ENCODE results near the gene RGL2. TPM values are rescaled to one million over a fixed set of nuclear protein-coding genes. Genes with fewer than 3 reads are reported as not detected.

Gene RGL2
- total and polyA plus RNA-seq, 2 of the 13 experiments (the other 11 are each of a cell fraction or from before 2014, with no cell fraction given): 22.9 to 47.4 TPM

- TF ChIP-seq CEBPZ (IDR thresholded peaks at IDR 0.05; ENCODE audit: low read length): no peak
- TF ChIP-seq ZNF383 (CRISPR knock-in tag; IDR thresholded peaks at IDR 0.05; ENCODE audit: borderline replicate concordance): no peak
- TF ChIP-seq, protein P1, sequence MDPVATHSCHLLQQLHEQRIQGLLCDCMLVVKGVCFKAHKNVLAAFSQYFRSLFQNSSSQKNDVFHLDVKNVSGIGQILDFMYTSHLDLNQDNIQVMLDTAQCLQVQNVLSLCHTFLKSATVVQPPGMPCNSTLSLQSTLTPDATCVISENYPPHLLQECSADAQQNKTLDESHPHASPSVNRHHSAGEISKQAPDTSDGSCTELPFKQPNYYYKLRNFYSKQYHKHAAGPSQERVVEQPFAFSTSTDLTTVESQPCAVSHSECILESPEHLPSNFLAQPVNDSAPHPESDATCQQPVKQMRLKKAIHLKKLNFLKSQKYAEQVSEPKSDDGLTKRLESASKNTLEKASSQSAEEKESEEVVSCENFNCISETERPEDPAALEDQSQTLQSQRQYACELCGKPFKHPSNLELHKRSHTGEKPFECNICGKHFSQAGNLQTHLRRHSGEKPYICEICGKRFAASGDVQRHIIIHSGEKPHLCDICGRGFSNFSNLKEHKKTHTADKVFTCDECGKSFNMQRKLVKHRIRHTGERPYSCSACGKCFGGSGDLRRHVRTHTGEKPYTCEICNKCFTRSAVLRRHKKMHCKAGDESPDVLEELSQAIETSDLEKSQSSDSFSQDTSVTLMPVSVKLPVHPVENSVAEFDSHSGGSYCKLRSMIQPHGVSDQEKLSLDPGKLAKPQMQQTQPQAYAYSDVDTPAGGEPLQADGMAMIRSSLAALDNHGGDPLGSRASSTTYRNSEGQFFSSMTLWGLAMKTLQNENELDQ (CRISPR knock-in tag; IDR thresholded peaks at IDR 0.05; ENCODE audit: borderline replicate concordance): no peak
- TF ChIP-seq GFI1 (CRISPR knock-in tag; IDR thresholded peaks at IDR 0.05; ENCODE audit: borderline replicate concordance): no peak
- no peak for TF ChIP-seq ELK4 (CRISPR knock-in tag; IDR thresholded peaks at IDR 0.05; ENCODE audit: borderline replicate concordance)
- no peak for TF ChIP-seq ZNF224 (CRISPR knock-in tag; IDR thresholded peaks at IDR 0.05)
- TF ChIP-seq ZNF253 (CRISPR knock-in tag; IDR thresholded peaks at IDR 0.05; ENCODE audit: borderline replicate concordance): no peak
- TF ChIP-seq ZNF10 (CRISPR knock-in tag; IDR thresholded peaks at IDR 0.05; ENCODE audit: borderline replicate concordance, low read depth): no peak
- TF ChIP-seq ZKSCAN5 (CRISPR knock-in tag; IDR thresholded peaks at IDR 0.05): no peak
- TF ChIP-seq SNRNP70 (IDR thresholded peaks at IDR 0.05; ENCODE audit: low read depth, low read length): no peak
- TF ChIP-seq ZNF629 (CRISPR knock-in tag; conservative IDR thresholded peaks at IDR 0.05): no peak
- TF ChIP-seq MZF1 (CRISPR knock-in tag; IDR thresholded peaks at IDR 0.05; ENCODE audit: borderline replicate concordance): no peak
- TF ChIP-seq REPIN1 (CRISPR knock-in tag; IDR thresholded peaks at IDR 0.05; ENCODE audit: borderline replicate concordance, low read depth): peak; percentile 30; the same call in 1 of the 2 replicates
- no peak for TF ChIP-seq MEF2D (CRISPR knock-in tag; IDR thresholded peaks at IDR 0.05)
- no peak for TF ChIP-seq LRRFIP1 (CRISPR knock-in tag; conservative IDR thresholded peaks at IDR 0.05)
- TF ChIP-seq ZFAT (CRISPR knock-in tag; conservative IDR thresholded peaks at IDR 0.05): no peak
- no peak for TF ChIP-seq HNRNPK (IDR thresholded peaks at IDR 0.05; ENCODE audit: low read depth, low read length, poor library complexity, severe bottlenecking)
- no peak; the same call in 1 of the 2 replicates for TF ChIP-seq ZNF572 (CRISPR knock-in tag; IDR thresholded peaks at IDR 0.05)
- TF ChIP-seq HMG20B (CRISPR knock-in tag; conservative IDR thresholded peaks at IDR 0.05): no peak
These were observed 9.6 kb downstream of the RGL2 start, which contains the start of the genes PFDN6 and WDR46 (continued) for GRCh38 chr6:33288921-33289783.

Data from HepG2 (cell line).